ENCODE data around the gene BCR. TPM values are rescaled to one million over a fixed set of nuclear protein-coding genes. Genes with fewer than 3 reads are reported as not detected.

Gene BCR
- total RNA-seq, 2 experiments from 2014 or later = 60.0 to 64.8 TPM

DNA sequence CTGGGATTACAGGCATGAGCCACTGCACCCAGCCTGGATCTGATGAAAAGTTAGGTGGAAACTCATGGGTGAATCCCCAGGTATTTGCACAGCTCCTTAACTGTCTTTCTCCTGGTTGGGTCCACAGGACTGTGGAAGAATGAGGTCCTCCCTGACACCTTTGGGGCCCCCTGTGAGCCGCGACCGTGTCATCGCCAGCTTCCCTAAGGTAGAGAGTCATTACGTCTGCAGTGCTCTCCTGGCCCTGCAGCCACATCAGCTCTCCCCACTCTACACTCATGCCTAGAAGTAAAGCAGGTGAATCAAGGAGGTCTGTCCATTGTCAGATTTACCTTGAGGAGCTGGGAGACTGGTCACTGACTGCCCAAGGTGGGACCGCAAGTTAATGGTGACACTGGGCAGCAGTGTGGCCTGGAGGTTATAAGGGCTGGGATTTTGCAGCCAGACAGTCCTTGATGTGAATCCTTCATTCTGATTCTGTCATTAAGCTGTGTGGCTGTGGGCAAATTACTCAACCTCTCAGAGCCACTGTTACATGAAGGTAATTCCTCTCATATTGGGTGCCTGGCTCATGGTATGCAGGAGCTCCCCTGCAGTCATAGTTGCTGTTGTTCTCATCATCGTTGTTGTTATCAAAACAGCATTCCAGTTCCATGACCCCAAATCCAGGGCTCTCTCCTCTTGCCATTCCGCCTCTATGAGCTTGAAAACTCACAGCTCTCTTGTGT lies 33.7 kb upstream of the BCR start:
- POLR2A ChIA-PET = no interaction called here
- H3K36me3 Mint-ChIP-seq (ENCODE audit: low read depth) = no peaks in the 10 kb centered on the region
- intact Hi-C loops (cut with DNase I, micrococcal nuclease) = loop anchor here in 1 of 2 experiments (2.0 to 10.0 kb wide), 3 partner anchors 24 to 1408 kb away; partner anchors contain the start of genes GUCD1, RGL4 and SNRPD3

GRCh38 chr22:23147617-23148387 lies 32.5 kb upstream of the BCR start:
- Mint-ChIP-seq H3K4me1 (ENCODE audit: low read depth) (peaks cover 31% of the 10 kb centered on the region), H3K27me3 (no peaks in the 10 kb centered on the region), H3K27ac (peak overlapping the region; percentile 94), H3K9me3 (no peaks in the 10 kb centered on the region), H3K4me3 (no peak overlapping the region), H3K36me3 (ENCODE audit: low read depth) (no peaks in the 10 kb centered on the region)
- Histone ChIP-seq H3K36me3 (ENCODE audit: insufficient read depth, low read length) (no peaks in the 10 kb centered on the region), H3K9me3 (ENCODE audit: control insufficient read depth in 1 of 2, insufficient read depth in 1 of 2, low read length in 2 of 2) (no peaks in the 10 kb centered on the region), H3K27me3 (ENCODE audit: control insufficient read depth in 1 of 2, insufficient read depth in 2 of 2, low read length in 2 of 2) (no peaks in the 10 kb centered on the region), H3K4me1 (ENCODE audit: insufficient read depth, low read length) (peaks cover 40% of the 10 kb centered on the region), H3K4me3 (ENCODE audit: low read length) (no peak overlapping the region), H3K27ac (ENCODE audit: low read depth in 1 of 2, low read length in 2 of 2) (no peak overlapping the region)
- ChIA-PET CTCF (interaction anchor here (1.6 kb wide), 1 partner anchor 134 kb away, joined by 3 read pairs; no protein-coding TSS in a partner anchor), POLR2A (interaction anchor here (0.6 kb wide), 1 partner anchor 223 kb away, joined by 3 read pairs; no protein-coding TSS in a partner anchor)
- intact Hi-C loops (cut with DNase I, micrococcal nuclease) = loop anchor here in 1 of 2 experiments (2.0 to 10.0 kb wide), 3 partner anchors 23 to 1407 kb away; partner anchors contain the start of genes GUCD1, RGL4 and SNRPD3
- TF ChIP-seq, protein P1, sequence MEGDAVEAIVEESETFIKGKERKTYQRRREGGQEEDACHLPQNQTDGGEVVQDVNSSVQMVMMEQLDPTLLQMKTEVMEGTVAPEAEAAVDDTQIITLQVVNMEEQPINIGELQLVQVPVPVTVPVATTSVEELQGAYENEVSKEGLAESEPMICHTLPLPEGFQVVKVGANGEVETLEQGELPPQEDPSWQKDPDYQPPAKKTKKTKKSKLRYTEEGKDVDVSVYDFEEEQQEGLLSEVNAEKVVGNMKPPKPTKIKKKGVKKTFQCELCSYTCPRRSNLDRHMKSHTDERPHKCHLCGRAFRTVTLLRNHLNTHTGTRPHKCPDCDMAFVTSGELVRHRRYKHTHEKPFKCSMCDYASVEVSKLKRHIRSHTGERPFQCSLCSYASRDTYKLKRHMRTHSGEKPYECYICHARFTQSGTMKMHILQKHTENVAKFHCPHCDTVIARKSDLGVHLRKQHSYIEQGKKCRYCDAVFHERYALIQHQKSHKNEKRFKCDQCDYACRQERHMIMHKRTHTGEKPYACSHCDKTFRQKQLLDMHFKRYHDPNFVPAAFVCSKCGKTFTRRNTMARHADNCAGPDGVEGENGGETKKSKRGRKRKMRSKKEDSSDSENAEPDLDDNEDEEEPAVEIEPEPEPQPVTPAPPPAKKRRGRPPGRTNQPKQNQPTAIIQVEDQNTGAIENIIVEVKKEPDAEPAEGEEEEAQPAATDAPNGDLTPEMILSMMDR (IDR thresholded peaks at IDR 0.05) = no peak
- no peak for ATAC-seq (ENCODE audit: poor library complexity)
- no peak for DNase-seq

More for the DNA sequence above, 33.7 kb upstream of the BCR start:
- H3K27ac ChIP-seq (ENCODE audit: low read depth in 1 of 2, low read length in 2 of 2) = peak overlapping the region in 1 of 2 donors; percentile 78
- TF ChIP-seq, protein P1 (IDR thresholded peaks at IDR 0.05) = no peak
- H3K4me3 ChIP-seq (ENCODE audit: low read length) = no peak overlapping the region
- Mint-ChIP-seq H3K4me1 (ENCODE audit: low read depth) (peaks cover 39% of the 10 kb centered on the region), H3K4me3 (peak overlapping the region; percentile 56), H3K27me3 (no peaks in the 10 kb centered on the region), H3K27ac (peak overlapping the region; percentile 94), H3K9me3 (no peaks in the 10 kb centered on the region)
- CTCF ChIA-PET = interaction anchor here (1.1 to 1.9 kb wide), 3 partner anchors 27 to 135 kb away, joined by 3 to 8 read pairs (median 4); no protein-coding TSS in a partner anchor
- no peaks in the 10 kb centered on the region for H3K9me3 ChIP-seq (ENCODE audit: control insufficient read depth in 1 of 2, insufficient read depth in 1 of 2, low read length in 2 of 2)
- H3K4me1 ChIP-seq (ENCODE audit: insufficient read depth, low read length) = peaks cover 43% of the 10 kb centered on the region
- DNase-seq (no peak), ATAC-seq (ENCODE audit: poor library complexity) (no peak)
- H3K36me3 ChIP-seq (ENCODE audit: insufficient read depth, low read length) = no peaks in the 10 kb centered on the region
- no peaks in the 10 kb centered on the region for H3K27me3 ChIP-seq (ENCODE audit: control insufficient read depth in 1 of 2, insufficient read depth in 2 of 2, low read length in 2 of 2)

DNA sequence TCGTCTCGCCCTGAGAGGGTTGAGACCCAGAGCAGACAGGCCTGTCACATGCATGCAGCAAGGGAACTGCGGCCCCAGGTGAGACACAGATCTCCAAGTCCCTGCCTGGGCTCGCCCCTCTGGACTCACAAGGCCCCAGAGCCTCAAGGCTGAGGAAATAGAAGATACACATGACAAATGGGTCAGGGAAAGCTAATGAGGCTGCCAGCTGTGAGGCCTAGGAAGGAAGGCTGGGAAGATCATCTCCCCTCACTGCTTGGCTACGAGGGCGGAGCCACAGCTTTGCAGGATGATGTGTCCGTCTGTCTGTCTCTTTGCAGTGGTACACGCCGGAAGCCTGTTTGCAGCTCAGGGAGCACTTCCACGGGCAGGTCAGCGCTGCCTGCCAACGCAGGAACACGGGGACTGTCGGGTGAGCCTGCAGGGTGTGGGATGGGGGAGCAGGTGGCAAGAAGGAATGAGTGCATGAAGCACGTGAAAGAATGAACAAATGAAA lies 30.5 kb upstream of the BCR start:
- no peaks in the 10 kb centered on the region for H3K36me3 ChIP-seq (ENCODE audit: insufficient read depth, low read length)
- no peak overlapping the region for H3K27ac ChIP-seq (ENCODE audit: low read depth in 1 of 2, low read length in 2 of 2)
- H3K9me3 ChIP-seq (ENCODE audit: control insufficient read depth in 1 of 2, insufficient read depth in 1 of 2, low read length in 2 of 2) = no peaks in the 10 kb centered on the region
- H3K4me1 ChIP-seq (ENCODE audit: insufficient read depth, low read length) = peaks cover 36% of the 10 kb centered on the region
- no peak overlapping the region for H3K27ac Mint-ChIP-seq
- H3K4me1 Mint-ChIP-seq (ENCODE audit: low read depth) = peaks cover 21% of the 10 kb centered on the region
- TF ChIP-seq, protein P1 (IDR thresholded peaks at IDR 0.05) = no peak
- ATAC-seq (ENCODE audit: poor library complexity) (no peak), DNase-seq (no peak)
- no peak overlapping the region for H3K4me3 ChIP-seq (ENCODE audit: low read length)
- H3K27me3 ChIP-seq (ENCODE audit: control insufficient read depth in 1 of 2, insufficient read depth in 2 of 2, low read length in 2 of 2) = no peaks in the 10 kb centered on the region
- intact Hi-C loops (cut with DNase I, micrococcal nuclease) = loop anchor here in 1 of 2 experiments (10.0 kb wide), 2 partner anchors 545 to 1405 kb away; partner anchors contain the start of genes GUCD1, RGL4 and SNRPD3
- H3K36me3 Mint-ChIP-seq (ENCODE audit: low read depth) = no peaks in the 10 kb centered on the region
- CTCF ChIA-PET = no interaction called here
- no peaks in the 10 kb centered on the region for H3K27me3 Mint-ChIP-seq
- H3K4me3 Mint-ChIP-seq = no peak overlapping the region
- H3K9me3 Mint-ChIP-seq = no peaks in the 10 kb centered on the region
- POLR2A ChIA-PET = no interaction called here
